ENCODE results near the gene HMGCS2. TPM values are rescaled to one million over a fixed set of nuclear protein-coding genes. Genes with fewer than 3 reads are reported as not detected.

The HMGCS2 gene
- total and polyA plus RNA-seq, 12 donors, result 0.83 to 313 (median 11.2) TPM

DNA sequence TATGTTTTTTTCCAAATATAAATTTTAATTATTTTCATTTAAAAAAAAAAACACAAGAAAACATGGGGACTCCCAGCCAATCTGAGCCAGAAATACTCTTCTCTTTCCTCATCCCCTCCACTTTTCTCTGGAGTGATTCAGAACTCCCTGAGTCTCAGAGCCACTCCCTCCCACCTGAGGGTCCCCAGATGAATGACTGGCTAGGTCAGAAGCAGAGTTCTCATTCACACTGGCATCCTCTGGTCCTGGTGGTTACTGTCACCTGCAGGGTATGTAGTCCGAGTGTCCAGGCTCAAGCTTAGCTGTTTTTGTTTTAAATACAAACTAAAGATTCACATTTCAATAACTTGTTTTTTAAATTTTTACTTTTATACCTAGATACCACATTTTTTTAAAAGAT lies 6.3 kb downstream of the HMGCS2 start:
- DNase-seq (no peak), ATAC-seq (no peak)
- H3K36me3 ChIP-seq, result no peaks in the 10 kb centered on the region
- H3K4me1 ChIP-seq, result peaks cover 0 to 11% (median 4%) of the 10 kb centered on the region in 9 donors
- H3K4me3 ChIP-seq, result no peak overlapping the region
- 91 to 94% methylated on average over 1 of the region's 1 CpG for WGBS, 2 donors
- H3K9me3 ChIP-seq, result peaks cover 0 to 12% (median 0%) of the 10 kb centered on the region in 11 donors
- H3K27ac ChIP-seq, result no peak overlapping the region
- no peaks in the 10 kb centered on the region for H3K27me3 ChIP-seq
- intact Hi-C loops (cut with DNase I), result no loop called here
- TF ChIP-seq, protein P1, sequence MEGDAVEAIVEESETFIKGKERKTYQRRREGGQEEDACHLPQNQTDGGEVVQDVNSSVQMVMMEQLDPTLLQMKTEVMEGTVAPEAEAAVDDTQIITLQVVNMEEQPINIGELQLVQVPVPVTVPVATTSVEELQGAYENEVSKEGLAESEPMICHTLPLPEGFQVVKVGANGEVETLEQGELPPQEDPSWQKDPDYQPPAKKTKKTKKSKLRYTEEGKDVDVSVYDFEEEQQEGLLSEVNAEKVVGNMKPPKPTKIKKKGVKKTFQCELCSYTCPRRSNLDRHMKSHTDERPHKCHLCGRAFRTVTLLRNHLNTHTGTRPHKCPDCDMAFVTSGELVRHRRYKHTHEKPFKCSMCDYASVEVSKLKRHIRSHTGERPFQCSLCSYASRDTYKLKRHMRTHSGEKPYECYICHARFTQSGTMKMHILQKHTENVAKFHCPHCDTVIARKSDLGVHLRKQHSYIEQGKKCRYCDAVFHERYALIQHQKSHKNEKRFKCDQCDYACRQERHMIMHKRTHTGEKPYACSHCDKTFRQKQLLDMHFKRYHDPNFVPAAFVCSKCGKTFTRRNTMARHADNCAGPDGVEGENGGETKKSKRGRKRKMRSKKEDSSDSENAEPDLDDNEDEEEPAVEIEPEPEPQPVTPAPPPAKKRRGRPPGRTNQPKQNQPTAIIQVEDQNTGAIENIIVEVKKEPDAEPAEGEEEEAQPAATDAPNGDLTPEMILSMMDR (IDR thresholded peaks at IDR 0.05), result no peak

DNA sequence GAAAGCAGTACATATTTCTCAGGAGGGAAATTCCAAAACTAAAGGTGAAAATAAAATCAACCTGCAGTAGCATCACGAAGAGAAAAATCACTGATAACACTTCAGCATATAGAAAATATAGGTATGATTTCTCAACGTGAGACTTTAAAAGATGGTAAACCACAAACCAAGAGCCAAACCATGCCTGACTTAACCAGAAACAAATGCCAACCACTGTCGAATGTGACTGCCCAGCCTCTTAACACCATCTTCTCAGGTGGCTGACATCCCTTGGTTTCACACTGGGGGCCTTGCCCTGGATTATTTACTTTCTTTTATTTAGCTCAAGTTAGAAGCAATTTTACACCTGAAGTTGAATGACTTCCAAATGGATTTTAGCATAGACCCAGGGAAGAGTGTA lies 10.1 kb downstream of the HMGCS2 start:
- Histone ChIP-seq H3K9me3 (no peaks in the 10 kb centered on the region), H3K27ac (no peak overlapping the region), H3K36me3 (no peaks in the 10 kb centered on the region), H3K4me3 (no peak overlapping the region), H3K27me3 (peaks cover 0 to 5% (median 0%) of the 10 kb centered on the region in 7 donors), H3K4me1 (no peaks in the 10 kb centered on the region)
- intact Hi-C loops (cut with DNase I), result no loop called here
- no peak for DNase-seq
- no peak for ATAC-seq
- WGBS, 2 donors, result 84 to 88% methylated on average over 3 of the region's 3 CpGs
- TF ChIP-seq, protein P1 (IDR thresholded peaks at IDR 0.05), result no peak

DNA sequence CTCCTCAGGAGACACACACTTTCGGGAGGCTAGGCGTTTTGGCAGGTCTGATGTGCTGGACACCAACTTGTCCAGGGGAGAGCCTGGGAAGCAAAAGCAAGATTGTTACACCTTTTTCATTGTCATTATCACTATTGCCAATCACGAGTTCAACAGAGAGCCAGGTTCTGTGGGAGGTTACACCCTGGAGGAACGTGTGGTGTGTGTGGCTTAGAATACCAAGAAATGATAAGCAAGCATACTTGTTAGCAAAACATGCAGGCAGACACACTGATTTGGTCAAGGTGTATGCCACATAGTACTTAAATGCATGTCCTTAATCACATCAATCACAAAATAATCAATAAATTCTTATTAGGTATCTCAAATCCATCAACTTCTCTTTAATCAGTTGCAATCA lies 16.1 kb downstream of the HMGCS2 start:
- WGBS, 2 donors, result 81% methylated on average over 4 of the region's 4 CpGs

DNA sequence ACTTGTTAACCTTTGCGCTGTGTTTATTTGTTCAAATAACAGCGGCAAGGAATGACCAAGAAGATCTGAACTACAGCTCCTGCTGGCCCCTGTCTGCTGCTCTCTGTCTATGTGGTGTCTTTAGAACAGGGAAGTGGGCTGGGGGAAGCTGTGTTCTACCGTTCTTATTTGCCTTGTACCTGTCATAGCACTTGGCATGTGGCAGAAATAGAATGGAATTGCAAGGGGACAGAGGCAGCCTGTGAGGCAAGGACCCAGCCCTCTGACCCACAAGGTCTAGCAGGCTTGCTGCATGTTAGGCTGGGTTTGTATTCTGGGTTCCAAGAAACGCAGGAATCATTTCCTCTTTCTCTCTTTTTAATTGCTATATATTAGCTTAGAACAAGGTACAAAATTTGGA lies 20.7 kb downstream of the HMGCS2 start:
- TF ChIP-seq, protein P1 (IDR thresholded peaks at IDR 0.05), result no peak
- no peaks in the 10 kb centered on the region for H3K9me3 ChIP-seq
- DNase-seq (no peak), ATAC-seq (no peak)
- 53 to 57% methylated on average over 4 of the region's 4 CpGs for WGBS, 2 donors
- no peaks in the 10 kb centered on the region for H3K36me3 ChIP-seq
- peaks cover 0 to 27% (median 4%) of the 10 kb centered on the region in 9 donors for H3K4me1 ChIP-seq
- intact Hi-C loops (cut with DNase I), result loop anchor here in 3 of 10 donors (5.0 to 10.0 kb wide), 3 partner anchors 54 to 197 kb away; no protein-coding TSS in a partner anchor
- no peak overlapping the region for H3K27ac ChIP-seq
- no peaks in the 10 kb centered on the region for H3K27me3 ChIP-seq
- H3K4me3 ChIP-seq, result no peak overlapping the region

More for the DNA sequence above, 16.1 kb downstream of the HMGCS2 start:
- H3K4me1 ChIP-seq, result peaks cover 0 to 9% (median 0%) of the 10 kb centered on the region in 9 donors
- no peaks in the 10 kb centered on the region for H3K36me3 ChIP-seq
- no peaks in the 10 kb centered on the region for H3K9me3 ChIP-seq
- H3K27ac ChIP-seq, result no peak overlapping the region
- peaks cover 0 to 5% (median 0%) of the 10 kb centered on the region in 7 donors for H3K27me3 ChIP-seq
- no peak for ATAC-seq
- TF ChIP-seq, protein P1 (IDR thresholded peaks at IDR 0.05), result no peak
- H3K4me3 ChIP-seq, result no peak overlapping the region
- intact Hi-C loops (cut with DNase I), result no loop called here
- no peak for DNase-seq

Data from heart right ventricle (tissue), 16 donors.